SHP77 (cell line): Measurements from ENCODE around the gene MGAT5B.
A peak's percentile ranks its signal among the peaks of the same experiment; 100 is the strongest.

Experiments used
- DNase-seq, 2 experiments: peaks; one replicate each; lab custom pipeline; 2025; lab: John Stamatoyannopoulos, UW

The MGAT5B gene

GRCh38 chr17:76880268-76880667 lies 12.1 kb downstream of the MGAT5B start:
- no peak for DNase-seq

DNA sequence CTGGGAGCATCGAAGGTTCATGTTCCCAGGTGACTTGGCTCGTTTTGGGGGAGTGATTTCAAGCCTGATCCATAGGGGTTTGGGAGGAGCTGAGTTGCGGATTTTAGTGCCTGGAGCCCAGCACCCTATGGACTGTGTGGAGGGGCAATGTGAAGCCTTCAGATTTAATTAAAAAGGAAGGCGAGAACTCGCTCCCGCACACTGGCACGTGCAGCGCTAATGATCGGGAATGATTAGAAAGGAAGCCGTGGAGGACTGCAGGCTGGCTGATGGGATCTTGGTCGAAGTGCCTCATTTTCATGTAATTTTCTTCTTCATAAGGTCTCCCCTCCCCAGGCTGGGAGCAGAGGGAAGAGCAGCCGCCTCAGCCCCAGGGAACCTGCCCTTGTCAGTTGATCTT lies 12.8 kb downstream of the MGAT5B start:
- DNase-seq, result no peak

DNA sequence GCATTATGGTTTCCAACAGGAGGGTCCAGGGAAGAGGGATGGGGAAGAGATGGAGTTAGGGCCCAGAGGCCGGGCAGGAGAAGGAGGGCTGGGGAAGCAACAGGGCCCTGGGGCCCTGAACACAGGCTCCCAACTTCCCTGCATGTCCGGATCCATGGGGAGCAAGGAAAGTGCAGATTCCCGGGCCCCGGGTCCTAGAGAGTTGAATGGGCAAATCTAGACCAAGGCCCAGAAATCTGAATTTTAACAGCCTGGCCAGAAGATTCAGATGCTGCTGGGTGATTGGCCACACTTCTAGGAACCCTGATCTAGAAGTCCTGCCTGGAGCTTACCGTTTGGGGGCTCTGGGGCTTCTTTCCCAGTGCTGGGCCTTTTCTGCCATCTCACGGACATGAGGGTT lies 13.2 kb downstream of the MGAT5B start:
- DNase-seq, result no peak

DNA sequence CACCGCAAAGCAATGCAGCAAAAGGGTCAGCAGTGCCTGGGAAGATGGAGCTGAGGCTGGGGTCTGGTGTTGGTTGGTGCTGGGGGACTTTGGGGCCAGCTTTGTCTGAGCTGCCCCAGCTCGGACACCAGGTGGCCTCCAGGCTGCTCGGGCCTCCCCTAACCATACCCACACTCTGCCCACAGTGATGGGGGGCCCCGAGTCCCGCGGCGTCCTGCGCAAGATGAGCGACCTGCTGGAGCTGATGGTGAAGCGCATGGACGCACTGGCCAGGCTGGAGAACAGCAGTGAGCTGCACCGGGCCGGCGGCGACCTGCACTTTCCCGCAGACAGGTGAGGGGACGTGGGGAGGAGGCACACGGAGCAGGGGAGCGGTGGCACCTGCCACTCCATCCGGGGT lies 13.8 kb downstream of the MGAT5B start:
- no peak for DNase-seq

- no peak for DNase-seq
Measured at GRCh38 chr17:76883744-76884525, 15.7 kb downstream of the MGAT5B start.

- DNase-seq, result no peak
Measured at GRCh38 chr17:76884995-76885893, 17.0 kb downstream of the MGAT5B start.

DNA sequence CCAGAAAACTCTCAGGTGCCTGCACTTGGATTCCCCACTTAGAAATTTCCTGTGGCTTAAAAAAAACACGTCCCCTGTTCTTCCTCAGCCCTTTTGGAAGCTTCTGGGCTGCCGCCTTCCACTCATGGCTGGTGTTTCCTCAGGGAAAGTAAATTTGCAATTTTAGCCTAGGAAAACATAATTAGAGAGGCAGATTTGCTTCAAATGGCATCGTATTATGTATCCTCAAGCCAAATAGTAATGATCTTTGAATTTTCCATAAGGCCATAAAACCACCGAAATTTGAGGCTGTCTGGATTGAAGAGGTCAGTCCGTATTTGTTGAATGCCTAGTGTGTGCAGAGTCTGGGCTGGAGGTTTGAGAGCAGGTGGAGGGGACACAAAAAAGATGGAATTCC lies 17.7 kb downstream of the MGAT5B start:
- DNase-seq, result no peak

DNA sequence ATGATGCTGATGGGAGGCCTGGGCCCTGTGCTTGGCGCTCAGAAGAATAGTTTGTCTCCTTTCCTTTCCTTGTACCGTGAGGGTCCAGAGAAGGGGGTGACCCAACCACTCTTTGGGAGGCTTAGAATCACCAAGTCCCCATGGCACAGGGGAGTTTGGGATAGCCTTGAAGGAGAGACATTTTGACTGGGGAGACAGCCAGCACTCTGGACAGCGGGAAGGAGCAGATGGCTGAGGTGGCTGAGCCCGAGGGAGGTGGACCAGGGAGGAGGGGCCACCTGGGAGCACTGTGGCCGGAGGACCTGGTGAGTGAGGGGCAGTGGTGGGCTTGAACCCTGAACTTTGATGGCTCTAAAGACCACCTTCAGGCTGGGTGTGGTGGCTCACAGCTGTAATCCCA lies 18.2 kb downstream of the MGAT5B start:
- DNase-seq, result no peak

DNA sequence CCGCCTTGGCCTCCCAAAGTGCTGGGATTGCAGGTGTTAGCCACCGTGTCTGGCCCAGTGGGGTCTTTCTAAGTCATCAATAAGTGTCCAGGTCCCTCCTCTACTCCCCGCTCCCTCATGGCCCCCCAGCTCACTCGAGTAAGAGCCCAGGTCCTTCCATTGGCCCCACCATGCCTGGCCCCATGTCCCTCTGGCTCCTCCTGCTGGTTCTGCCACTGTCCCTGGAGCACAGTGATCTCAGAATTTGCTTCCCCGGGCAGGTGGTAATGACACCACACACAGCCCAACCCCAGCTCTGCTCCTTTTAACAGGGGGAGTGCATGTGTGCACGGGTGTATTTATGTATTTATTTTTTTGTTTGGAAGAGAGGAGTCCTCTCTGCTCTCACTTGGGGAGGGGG lies 19.6 kb downstream of the MGAT5B start:
- DNase-seq, result peak in 1 of 2 experiments; percentile 8

GRCh38 chr17:76888661-76889060 lies 20.5 kb downstream of the MGAT5B start:
- no peak for DNase-seq

GRCh38 chr17:76889323-76889722 lies 21.1 kb downstream of the MGAT5B start:
- DNase-seq, result no peak

GRCh38 chr17:76892329-76892728 lies 24.1 kb downstream of the MGAT5B start:
- DNase-seq, result no peak

- DNase-seq, result no peak
Measured at GRCh38 chr17:76893623-76894334, 25.6 kb downstream of the MGAT5B start.

DNA sequence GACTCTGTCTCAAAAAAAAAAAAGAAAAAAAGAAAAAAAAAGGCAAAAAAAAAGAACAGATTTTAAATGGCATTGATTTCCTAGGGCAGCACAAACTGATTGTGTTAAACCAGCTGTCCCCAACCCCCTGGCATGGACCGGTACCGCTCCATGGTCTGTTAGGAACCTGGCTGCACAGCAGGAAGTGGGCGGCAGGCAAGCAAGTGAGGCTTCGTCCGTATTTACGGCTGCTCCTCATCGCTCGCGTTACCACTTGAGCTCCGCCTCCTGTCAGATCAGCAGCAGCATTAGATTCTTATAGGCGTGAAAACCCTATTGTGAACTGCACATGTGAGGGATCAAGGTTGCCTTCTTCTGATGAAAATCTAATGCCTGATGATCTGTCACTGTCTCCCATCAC lies 26.6 kb downstream of the MGAT5B start:
- no peak for DNase-seq

GRCh38 chr17:76897023-76897422 lies 28.8 kb downstream of the MGAT5B start:
- no peak for DNase-seq

DNA sequence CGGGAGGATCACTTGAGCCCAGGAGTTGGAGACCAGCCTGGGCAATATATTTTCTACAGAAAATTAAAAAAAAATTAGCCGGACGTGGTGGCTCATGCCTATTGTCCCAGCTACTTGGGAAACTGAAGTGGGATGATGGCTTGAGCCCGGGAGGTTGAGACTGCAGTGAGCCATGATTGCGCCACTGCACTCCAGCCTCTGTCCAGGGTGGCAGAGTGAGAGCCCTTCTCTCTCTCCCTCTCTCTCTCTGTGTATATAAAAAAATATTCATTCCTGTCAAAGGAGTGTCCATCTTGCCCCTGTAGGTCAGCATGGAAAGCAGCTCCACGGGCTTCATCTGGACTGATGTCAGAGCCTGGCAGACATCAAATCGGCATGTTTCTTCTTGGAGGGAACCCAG lies 31.2 kb downstream of the MGAT5B start:
- DNase-seq, result no peak

DNA sequence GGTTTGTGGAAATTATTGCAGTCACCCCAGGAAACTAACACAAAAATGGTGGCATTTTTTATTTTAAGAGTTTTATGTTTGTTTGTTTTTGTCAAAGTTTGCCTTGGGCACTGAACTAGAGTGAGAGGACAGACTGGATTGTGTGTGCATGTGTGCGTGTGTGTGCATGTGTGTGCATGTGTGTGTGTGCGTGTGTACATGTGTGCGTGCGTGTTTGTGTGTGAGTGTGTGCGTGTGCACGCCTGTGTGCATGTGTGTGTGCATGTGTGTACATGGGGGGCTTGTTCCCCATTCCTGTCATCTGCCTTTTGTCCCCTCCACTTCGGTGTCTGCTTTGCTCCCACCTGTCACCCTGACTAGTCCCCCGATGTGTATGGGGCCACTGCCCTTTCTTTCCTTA lies 32.5 kb downstream of the MGAT5B start:
- DNase-seq, result no peak

DNA sequence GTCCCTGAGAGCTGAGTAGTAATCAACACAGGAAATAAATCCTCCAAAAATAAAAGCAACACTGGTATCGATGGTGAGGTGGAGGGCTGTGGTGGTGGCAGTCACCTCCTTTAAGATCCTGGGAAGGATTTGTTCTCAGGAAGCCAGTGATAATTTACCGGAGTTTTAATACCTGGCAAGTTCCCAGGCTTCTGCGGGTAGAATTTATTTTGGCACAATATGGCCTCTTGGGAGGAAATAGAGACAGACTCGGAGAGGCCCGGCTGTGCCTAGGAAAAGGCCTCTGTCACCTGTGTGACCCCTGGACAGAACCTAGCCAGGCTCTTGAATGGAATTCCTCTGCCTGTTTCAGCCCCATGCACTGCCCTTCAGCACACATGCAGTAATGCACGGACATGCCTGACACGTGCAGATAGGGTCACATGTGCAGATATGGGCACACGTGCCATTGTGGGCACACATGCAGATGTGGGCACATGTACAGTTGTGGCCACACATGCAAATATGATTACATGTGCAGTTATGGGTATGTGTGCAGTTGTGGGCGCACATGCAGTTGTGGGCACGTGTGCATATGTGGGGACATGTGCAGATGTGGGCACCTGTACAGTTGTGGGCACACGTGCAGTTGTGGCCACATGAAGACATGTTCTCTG lies 33.5 kb downstream of the MGAT5B start:
- no peak for DNase-seq

GRCh38 chr17:76902476-76902875 lies 34.3 kb downstream of the MGAT5B start:
- no peak for DNase-seq

- no peak for DNase-seq
Measured at GRCh38 chr17:76903631-76904030, 35.4 kb downstream of the MGAT5B start.

GRCh38 chr17:76904116-76904515 lies 35.9 kb downstream of the MGAT5B start:
- DNase-seq, result no peak

GRCh38 chr17:76905036-76905435 lies 36.8 kb downstream of the MGAT5B start:
- no peak for DNase-seq
